HepG2 (cell line): Measurements from ENCODE around the gene RNF40. TPM values are rescaled to one million over a fixed set of nuclear protein-coding genes. Genes with fewer than 3 reads are reported as not detected.
"Not testable (repeated sequence)": the region's sequence is repeated elsewhere in the genome, so short reads cannot be mapped to it uniquely, and the experiment has no call there.

Source experiments
- ADNP ChIP-seq: sonication (generic); formaldehyde crosslinking; IDR thresholded peaks from 2 replicates; pipeline ENCODE4 v1.4.0; 2020; ENCODE audit warnings: missing genetic modification reagents
- CREB1 ChIP-seq, 2 experiments: fragments of 450-650 bp in 1 of 2; IDR thresholded peaks; 2 replicates each; pipeline ENCODE4 v1.6.1; 2016 to 2017; ENCODE audit warnings: control low read depth in 1 of 2, mild to moderate bottlenecking in 1 of 2, missing compliant biosample characterization in 1 of 2, missing genetic modification characterization in 1 of 2
- EP300 ChIP-seq, 3 experiments: sonication (generic) in 1 of 3; formaldehyde crosslinking in 1 of 3; IDR thresholded peaks; 2 replicates each; pipeline versions ENCODE4 v1.5.1 to v1.6.1; 2011 to 2020; ENCODE audit warnings: low read depth in 2 of 3, low read length in 2 of 3, borderline replicate concordance in 1 of 3, improper control_type of control experiment in 1 of 3, mild to moderate bottlenecking in 1 of 3, missing genetic modification reagents in 1 of 3, moderate library complexity in 1 of 3
- ERF ChIP-seq: IDR thresholded peaks from 2 replicates; pipeline ENCODE4 v1.6.1; 2018; ENCODE audit warnings: missing biosample characterization, missing genetic modification reagents
- FOSL2 ChIP-seq: sonication (generic); formaldehyde crosslinking; IDR thresholded peaks from 2 replicates; pipeline ENCODE4 v1.4.0; 2020; ENCODE audit warnings: missing genetic modification reagents
- FOXJ3 ChIP-seq: sonication (generic); formaldehyde crosslinking; IDR thresholded peaks from 2 replicates; pipeline ENCODE4 v1.4.0; 2020; ENCODE audit warnings: missing genetic modification reagents, mild to moderate bottlenecking, borderline replicate concordance
- GATA4 ChIP-seq: sonication (generic); IDR thresholded peaks from 2 replicates; pipeline ENCODE4 v1.6.1; 2016; ENCODE audit warnings: antibody characterized with exemption, low read depth, borderline replicate concordance
- GZF1 ChIP-seq: sonication (generic); formaldehyde crosslinking; IDR thresholded peaks from 2 replicates; pipeline ENCODE4 v1.5.1; 2020; ENCODE audit warnings: mild to moderate bottlenecking, missing genetic modification reagents
- HDAC2 ChIP-seq: sonication (generic); formaldehyde crosslinking; IDR thresholded peaks from 2 replicates; pipeline ENCODE4 v1.4.0; 2020; ENCODE audit warnings: missing genetic modification reagents
- HMG20B ChIP-seq: conservative IDR thresholded peaks from 2 replicates; pipeline ENCODE4 v1.6.1; 2016; ENCODE audit warnings: missing genetic modification reagents, missing compliant biosample characterization
- HMGXB4 ChIP-seq, 2 experiments: sonication (generic) in 1 of 2; formaldehyde crosslinking in 1 of 2; IDR thresholded peaks; 2 replicates each; pipeline versions ENCODE4 v1.4.0 to v1.6.1; 2018 to 2020; ENCODE audit warnings: missing genetic modification reagents in 2 of 2, borderline replicate concordance in 1 of 2, low read depth in 1 of 2, mild to moderate bottlenecking in 1 of 2, missing biosample characterization in 1 of 2
- MED1 ChIP-seq: sonication (generic); formaldehyde crosslinking; IDR thresholded peaks from 2 replicates; pipeline ENCODE4 v1.4.0; 2020; ENCODE audit warnings: missing genetic modification reagents
- MIXL1 ChIP-seq: IDR thresholded peaks from 2 replicates; pipeline ENCODE4 v1.6.1; 2016
- NCOA2 ChIP-seq: sonication (generic); formaldehyde crosslinking; IDR thresholded peaks from 2 replicates; pipeline ENCODE4 v1.8.0; 2022; ENCODE audit warnings: inconsistent platforms
- RARA ChIP-seq: IDR thresholded peaks from 2 replicates; pipeline ENCODE4 v1.6.1; 2016; ENCODE audit warnings: missing genetic modification reagents, missing compliant biosample characterization
- RXRB ChIP-seq: IDR thresholded peaks from 2 replicates; pipeline ENCODE4 v1.6.1; 2016; ENCODE audit warnings: borderline replicate concordance, missing genetic modification reagents, missing compliant biosample characterization
- SKI ChIP-seq: fragments of 450-650 bp; IDR thresholded peaks from one replicate; pipeline ENCODE4 v1.6.1; 2018; ENCODE audit warnings: mild to moderate bottlenecking; ENCODE audit not compliant: partially characterized antibody
- SOX6 ChIP-seq, 2 experiments: fragments of 450-650 bp in 1 of 2; sonication (generic) in 1 of 2; formaldehyde crosslinking in 1 of 2; IDR thresholded peaks; 2 replicates each; pipeline versions ENCODE4 v1.4.0 to v1.6.1; 2017 to 2020; ENCODE audit warnings: antibody characterized with exemption in 1 of 2, mild to moderate bottlenecking in 1 of 2, missing genetic modification reagents in 1 of 2
- TBX2 ChIP-seq: sonication (generic); formaldehyde crosslinking; IDR thresholded peaks from 2 replicates; pipeline ENCODE4 v1.5.0; 2020; ENCODE audit warnings: missing genetic modification reagents, mild to moderate bottlenecking, borderline replicate concordance
- ZNF121 ChIP-seq: sonication (generic); formaldehyde crosslinking; IDR thresholded peaks from 2 replicates; pipeline ENCODE4 v1.5.0; 2020; ENCODE audit warnings: mild to moderate bottlenecking, missing genetic modification reagents
- ZNF234 ChIP-seq: sonication (generic); formaldehyde crosslinking; conservative IDR thresholded peaks from 2 replicates; pipeline ENCODE4 v1.5.1; 2020; ENCODE audit warnings: mild to moderate bottlenecking, missing genetic modification reagents
- ZNF501 ChIP-seq: sonication (generic); formaldehyde crosslinking; IDR thresholded peaks from 2 replicates; pipeline ENCODE4 v1.5.1; 2020; ENCODE audit warnings: mild to moderate bottlenecking, moderate library complexity, missing genetic modification reagents
- polyA plus RNA-seq, 8 experiments: library from polyadenylated mRNA; depleted of rRNA in 3 of 8; stranded (reverse) in 7 of 8; unstranded in 1 of 8; fragments of >200 nt; fragmentation: Illumina TruSeq in 4 of 8; extraction: Trizol in 4 of 8; gene quantifications; 2 replicates each; pipeline versions ENCODE4 v1.2.1 to v1.2.3, GENCODE V29; 2011 to 2016; ENCODE audit warnings: low read depth in 4 of 8, missing spikeins in 1 of 8, mixed read lengths in 1 of 8; ENCODE audit not compliant: insufficient read depth in 1 of 8
- total RNA-seq, 5 experiments: library from RNA; depleted of rRNA; stranded (reverse); fragments of >200 nt; fragmentation: Illumina TruSeq; extraction: Trizol; gene quantifications; 2 replicates each; pipeline ENCODE4 v1.2.3, GENCODE V29; 2016; ENCODE audit warnings: low read depth in 1 of 5
- TF ChIP-seq, protein P1 (sequence below): IDR thresholded peaks from 2 replicates; pipeline ENCODE4 v1.6.1; 2016; ENCODE audit warnings: mild to moderate bottlenecking
- TF ChIP-seq, protein P2 (sequence below): sonication (generic); formaldehyde crosslinking; IDR thresholded peaks from 2 replicates; pipeline ENCODE4 v1.4.0; 2020; ENCODE audit warnings: missing genetic modification reagents

Gene RNF40
- total and polyA plus RNA-seq, 2 of the 13 experiments (the other 11 are each of a cell fraction or from before 2014, with no cell fraction given), result 84.0 to 85.6 TPM

- peak; percentile 56; the same call in 1 of the 2 replicates for TF ChIP-seq FOSL2
- peak; percentile 34; the same call in 1 of the 2 replicates for TF ChIP-seq ERF (CRISPR knock-in tag)
- peak; percentile 68; the same call in 1 of the 2 replicates for TF ChIP-seq FOXJ3 (CRISPR knock-in tag)
- TF ChIP-seq TBX2 (CRISPR knock-in tag), result 0 out of 2 replicates have a peak, but pooled peaks have one; percentile 61
- TF ChIP-seq EP300 (IDR thresholded peaks at IDR 0.05; ENCODE audit: low read depth in 2 of 2, low read length in 2 of 2), result peak in 1 of 2 experiments; percentile 49; a peak in 1 of 4 replicates
- not testable (repeated sequence) for TF ChIP-seq EP300 (CRISPR knock-in tag; IDR thresholded peaks at IDR 0.05; ENCODE audit: borderline replicate concordance); SOX6 (IDR thresholded peaks at IDR 0.05); CREB1 (IDR thresholded peaks at IDR 0.05)
- peak; percentile 75; the same call in 1 of the 2 replicates for TF ChIP-seq ZNF501
- TF ChIP-seq ZNF121 (CRISPR knock-in tag), result 0 out of 2 replicates have a peak, but pooled peaks have one; percentile 10
- 0 out of 4 replicates have a peak, but pooled peaks of 1 of the 2 experiments have one; percentile 9 for TF ChIP-seq HMGXB4 (CRISPR knock-in tag; IDR thresholded peaks at IDR 0.05; ENCODE audit: borderline replicate concordance in 1 of 2, low read depth in 1 of 2)
- TF ChIP-seq NCOA2, result peak; percentile 68
- TF ChIP-seq GATA4, result peak; percentile 42; the same call in 1 of the 2 replicates
- 0 out of 2 replicates have a peak, but pooled peaks have one; percentile 11 for TF ChIP-seq GZF1
- TF ChIP-seq SKI, result peak; percentile 28
- peak; percentile 76 for TF ChIP-seq SOX6 (CRISPR knock-in tag; IDR thresholded peaks at IDR 0.05)
- TF ChIP-seq RXRB (CRISPR knock-in tag), result peak; percentile 77; the same call in 1 of the 2 replicates
- peak; percentile 84 for TF ChIP-seq RARA
- TF ChIP-seq ZNF234 (CRISPR knock-in tag), result 0 out of 2 replicates have a peak, but pooled peaks have one; percentile 56
- peak; percentile 62; the same call in 1 of the 2 replicates for TF ChIP-seq MIXL1 (CRISPR knock-in tag)
- TF ChIP-seq HDAC2, result peak; percentile 62; the same call in 1 of the 2 replicates
- TF ChIP-seq HMG20B (CRISPR knock-in tag), result 0 out of 2 replicates have a peak, but pooled peaks have one; percentile 32
- TF ChIP-seq, protein P1, sequence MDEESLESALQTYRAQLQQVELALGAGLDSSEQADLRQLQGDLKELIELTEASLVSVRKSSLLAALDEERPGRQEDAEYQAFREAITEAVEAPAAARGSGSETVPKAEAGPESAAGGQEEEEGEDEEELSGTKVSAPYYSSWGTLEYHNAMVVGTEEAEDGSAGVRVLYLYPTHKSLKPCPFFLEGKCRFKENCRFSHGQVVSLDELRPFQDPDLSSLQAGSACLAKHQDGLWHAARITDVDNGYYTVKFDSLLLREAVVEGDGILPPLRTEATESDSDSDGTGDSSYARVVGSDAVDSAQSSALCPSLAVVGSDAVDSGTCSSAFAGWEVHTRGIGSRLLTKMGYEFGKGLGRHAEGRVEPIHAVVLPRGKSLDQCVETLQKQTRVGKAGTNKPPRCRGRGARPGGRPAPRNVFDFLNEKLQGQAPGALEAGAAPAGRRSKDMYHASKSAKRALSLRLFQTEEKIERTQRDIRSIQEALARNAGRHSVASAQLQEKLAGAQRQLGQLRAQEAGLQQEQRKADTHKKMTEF (CRISPR knock-in tag), result 0 out of 2 replicates have a peak, but pooled peaks have one; percentile 20
- TF ChIP-seq, protein P2, sequence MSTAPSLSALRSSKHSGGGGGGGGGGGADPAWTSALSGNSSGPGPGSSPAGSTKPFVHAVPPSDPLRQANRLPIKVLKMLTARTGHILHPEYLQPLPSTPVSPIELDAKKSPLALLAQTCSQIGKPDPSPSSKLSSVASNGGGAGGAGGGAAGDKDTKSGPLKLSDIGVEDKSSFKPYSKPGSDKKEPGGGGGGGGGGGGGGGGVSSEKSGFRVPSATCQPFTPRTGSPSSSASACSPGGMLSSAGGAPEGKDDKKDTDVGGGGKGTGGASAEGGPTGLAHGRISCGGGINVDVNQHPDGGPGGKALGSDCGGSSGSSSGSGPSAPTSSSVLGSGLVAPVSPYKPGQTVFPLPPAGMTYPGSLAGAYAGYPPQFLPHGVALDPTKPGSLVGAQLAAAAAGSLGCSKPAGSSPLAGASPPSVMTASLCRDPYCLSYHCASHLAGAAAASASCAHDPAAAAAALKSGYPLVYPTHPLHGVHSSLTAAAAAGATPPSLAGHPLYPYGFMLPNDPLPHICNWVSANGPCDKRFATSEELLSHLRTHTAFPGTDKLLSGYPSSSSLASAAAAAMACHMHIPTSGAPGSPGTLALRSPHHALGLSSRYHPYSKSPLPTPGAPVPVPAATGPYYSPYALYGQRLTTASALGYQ (CRISPR knock-in tag), result 0 out of 2 replicates have a peak, but pooled peaks have one; percentile 24
- peak; percentile 41; the same call in 1 of the 2 replicates for TF ChIP-seq ADNP
- TF ChIP-seq MED1 (CRISPR knock-in tag), result peak; percentile 78
- TF ChIP-seq CREB1 (CRISPR knock-in tag; IDR thresholded peaks at IDR 0.05), result peak; percentile 43; the same call in 1 of the 2 replicates
Observed at GRCh38 chr16:30808890-30809426, 46.8 kb downstream of the RNF40 start (continued).
